Endothelial cell of umbilical vein (primary cell): Measurements from ENCODE around the gene UGT1A7. TPM values are rescaled to one million over a fixed set of nuclear protein-coding genes. Genes with fewer than 3 reads are reported as not detected.

Experiments
- BruUV-seq: library from RNA; stranded (reverse); fragments of 400-500 nt; replicated peaks from 2 replicates; lab custom pipeline; 2021; lab: Mats Ljungman, UMichigan
- CTCF ChIA-PET: fragments of 300-600, 350-600 bp; sonication (Branson Sonifier 250); formaldehyde crosslinking; loops from one replicate; lab custom pipeline; 2021; ENCODE audit warnings: antibody characterized with exemption, inconsistent platforms; lab: Charles Lee
- POLR2A ChIA-PET: fragments of 300-600, 350-600 bp; sonication (Branson Sonifier 250); formaldehyde crosslinking; loops from one replicate; lab custom pipeline; 2021; ENCODE audit warnings: antibody characterized with exemption, inconsistent platforms; lab: Charles Lee
- DNase-seq: peaks from one replicate; pipeline ENCODE4 v3.0.0-alpha.2; 2011; ENCODE audit warnings: low read depth, low spot score
- FAIRE-seq: peaks from 2 replicates; lab custom pipeline; 2011; peaks lifted over from hg19 to GRCh38; lab: Jason Lieb, UNC
- H2AFZ ChIP-seq: 2 replicates; pipeline ENCODE4 v1.6.0; 2012; ENCODE audit warnings: low read depth, low read length, control low read depth, inconsistent platforms
- H3K27ac ChIP-seq: 2 replicates; pipeline ENCODE4 v1.5.1; 2011; ENCODE audit warnings: low read depth, mild to moderate bottlenecking, control low read depth, low read length, moderate library complexity; ENCODE audit not compliant: insufficient read depth
- H3K27me3 ChIP-seq, 2 experiments: 2 replicates each; pipeline versions ENCODE4 v1.6.0 to v1.6.1; 2011; ENCODE audit warnings: low read length in 2 of 2, mixed read lengths in 1 of 2; ENCODE audit not compliant: control insufficient read depth in 2 of 2, insufficient read depth in 2 of 2
- H3K36me3 ChIP-seq, 2 experiments: 2 replicates in 1 of 2; 3 replicates in 1 of 2; pipeline ENCODE4 v1.5.1; 2011; ENCODE audit warnings: low read length in 2 of 2, mild to moderate bottlenecking in 1 of 2, moderate library complexity in 1 of 2; ENCODE audit not compliant: control insufficient read depth in 2 of 2, insufficient read depth in 2 of 2; ENCODE audit errors: extremely low read depth in 1 of 2
- H3K4me1 ChIP-seq: 3 replicates; pipeline ENCODE4 v1.5.1; 2011; ENCODE audit warnings: mild to moderate bottlenecking, low read length; ENCODE audit not compliant: control insufficient read depth, insufficient read depth; ENCODE audit errors: extremely low read depth
- H3K4me2 ChIP-seq: 2 replicates; pipeline ENCODE4 v1.6.1; 2011; ENCODE audit warnings: low read length, control low read depth, mixed read lengths; ENCODE audit not compliant: insufficient read depth
- H3K4me3 ChIP-seq, 3 experiments: fragments of 200-600 bp in 1 of 3; sonication (generic), shearing (Covaris generic) in 1 of 3; replicated peaks in 1 of 3; 2 replicates each; pipeline ENCODE4 v1.5.1; 2011 to 2016; ENCODE audit warnings: control low read depth in 3 of 3, low read length in 3 of 3, mild to moderate bottlenecking in 2 of 3, inconsistent platforms in 1 of 3, low read depth in 1 of 3, moderate library complexity in 1 of 3; ENCODE audit not compliant: insufficient read depth in 1 of 3
- H3K79me2 ChIP-seq: 2 replicates; pipeline ENCODE4 v1.6.0; 2012; ENCODE audit warnings: low read length, inconsistent platforms; ENCODE audit not compliant: control insufficient read depth, insufficient read depth
- H3K9ac ChIP-seq: replicated peaks from 2 replicates; pipeline ENCODE3; 2011; ENCODE audit warnings: low read length, control low read depth; ENCODE audit not compliant: insufficient read depth; ENCODE audit errors: extremely low read depth
- H3K9me1 ChIP-seq: replicated peaks from 3 replicates; pipeline ENCODE4 v1.6.0; 2011; ENCODE audit warnings: mild to moderate bottlenecking, low read length; ENCODE audit not compliant: control insufficient read depth, insufficient read depth; ENCODE audit errors: extremely low read depth
- H3K9me3 ChIP-seq: replicated peaks from 2 replicates; pipeline ENCODE4 v1.5.1; 2012; ENCODE audit warnings: low read length, inconsistent platforms; ENCODE audit not compliant: control insufficient read depth, insufficient read depth
- H4K20me1 ChIP-seq: replicated peaks from 2 replicates; pipeline ENCODE3; 2011; ENCODE audit warnings: mild to moderate bottlenecking, low read length; ENCODE audit not compliant: control insufficient read depth, insufficient read depth; ENCODE audit errors: extremely low read depth
- CTCF ChIP-seq, 2 donors: IDR thresholded peaks; 1 replicate in 1 of 2; 2 replicates in 1 of 2; pipeline ENCODE4 v1.5.1; 2011; ENCODE audit warnings: low read length in 2 of 2, mild to moderate bottlenecking in 2 of 2, moderate library complexity in 2 of 2, control low read depth in 1 of 2, inconsistent platforms in 1 of 2, low read depth in 1 of 2; ENCODE audit not compliant: insufficient read depth in 1 of 2; ENCODE audit errors: extremely low read depth in 1 of 2
- EZH2 ChIP-seq: IDR thresholded peaks from 2 replicates; pipeline ENCODE4 v1.6.1; 2012; ENCODE audit warnings: borderline replicate concordance, low read depth, mild to moderate bottlenecking, moderate library complexity, low read length, inconsistent platforms; ENCODE audit not compliant: severe bottlenecking
- FOS ChIP-seq: IDR thresholded peaks from 2 replicates; pipeline ENCODE4 v1.6.1; 2011; ENCODE audit warnings: mild to moderate bottlenecking, low read length, moderate library complexity, borderline replicate concordance; ENCODE audit not compliant: insufficient read depth
- GATA2 ChIP-seq: IDR thresholded peaks from 2 replicates; pipeline ENCODE4 v1.7.0; 2011; ENCODE audit warnings: low read depth, mild to moderate bottlenecking, moderate library complexity, mixed read lengths, low read length; ENCODE audit not compliant: insufficient read length, insufficient read depth
- JUN ChIP-seq: IDR thresholded peaks from 2 replicates; pipeline ENCODE4 v1.6.1; 2011; ENCODE audit warnings: borderline replicate concordance, low read depth; ENCODE audit not compliant: insufficient read length, insufficient read depth
- MAX ChIP-seq: IDR thresholded peaks from 2 replicates; pipeline ENCODE4 v1.6.1; 2011; ENCODE audit not compliant: insufficient read depth, insufficient read length
- MYC ChIP-seq: IDR thresholded peaks from one replicate; pipeline ENCODE4 v1.6.1; 2011; ENCODE audit warnings: mild to moderate bottlenecking, low read depth, low read length
- POLR2A ChIP-seq: IDR thresholded peaks from 2 replicates; pipeline ENCODE4 v1.6.1; 2012; ENCODE audit warnings: low read depth, mild to moderate bottlenecking, control low read depth, low read length
- POLR2AphosphoS5 ChIP-seq: IDR thresholded peaks from 2 replicates; pipeline ENCODE4 v1.6.1; 2012; ENCODE audit warnings: low read depth, mild to moderate bottlenecking, control low read depth, low read length, moderate library complexity; ENCODE audit not compliant: insufficient read depth
- dilution Hi-C: fragments of 300-500 bp; cut with MboI; formaldehyde crosslinking; loops from one replicate; pipeline ENCODE4 v1.15.0; 2019; ENCODE audit warnings: low sequenced_read_pairs; ENCODE audit not compliant: extremely low pct_ligation_motif_present
- intact Hi-C: fragments of 100-400 bp; cut with micrococcal nuclease; formaldehyde crosslinking; loops from one replicate; pipeline ENCODE4 v1.10.0; 2022
- polyA plus RNA-seq, 4 experiments: library from polyadenylated mRNA; depleted of rRNA in 3 of 4; stranded (reverse) in 3 of 4; unstranded in 1 of 4; fragments of >200 nt; gene quantifications; 2 replicates each; pipeline versions ENCODE4 v1.2.1 to v1.2.3, GENCODE V29; 2011 to 2012; ENCODE audit warnings: missing spikeins in 1 of 4
- total RNA-seq: library from RNA; stranded (reverse); gene quantifications from 2 replicates; pipeline ENCODE4 v1.2.3, GENCODE V29; 2021

Gene UGT1A7
- total and polyA plus RNA-seq, 2 donors (not counting 3 experiments of a cell fraction or from before 2014, with no cell fraction given): not detected

GRCh38 chr2:233772583-233772982, 90.9 kb downstream of the UGT1A7 start:
- DNase-seq (no peak), FAIRE-seq (no peak)
- POLR2A ChIA-PET: no interaction called here
- BruUV-seq: no TSS peak
- dilution Hi-C loops: no loop called here
- Histone ChIP-seq H3K9me1 (no peaks in the 10 kb centered on the region), H3K27me3 (no peaks in the 10 kb centered on the region), H3K36me3 (no peaks in the 10 kb centered on the region), H3K4me1 (no peaks in the 10 kb centered on the region), H3K9ac (no peak overlapping the region), H3K79me2 (no peaks in the 10 kb centered on the region), H3K9me3 (no peaks in the 10 kb centered on the region), H3K4me2 (no peak overlapping the region), H2AFZ (no peak overlapping the region), H4K20me1 (no peaks in the 10 kb centered on the region), H3K4me3 (no peak overlapping the region), H3K27ac (no peak overlapping the region)
- CTCF ChIA-PET: no interaction called here
- intact Hi-C loops: loop anchor here (2.0 kb wide), 1 partner anchor 324 kb away; no protein-coding TSS in a partner anchor
- no peak for TF ChIP-seq FOS
- no peak for TF ChIP-seq GATA2
- TF ChIP-seq EZH2: no peak
- no peak for TF ChIP-seq CTCF (IDR thresholded peaks at IDR 0.05; ENCODE audit: extremely low read depth in 1 of 2, insufficient read depth in 1 of 2, low read depth in 1 of 2, low read length in 2 of 2)
- TF ChIP-seq MYC: no peak
- TF ChIP-seq MAX: no peak
- TF ChIP-seq POLR2A: no peak
- no peak for TF ChIP-seq JUN
- no peak for TF ChIP-seq POLR2AphosphoS5
